GM11168 (cell line): ENCODE measurements around the gene PP2D1.
"Not testable (repeated sequence)": the region's sequence is repeated elsewhere in the genome, so short reads cannot be mapped to it uniquely, and the experiment has no call there.

Experiments used
- in situ Hi-C: fragments of 300-500 bp; cut with MboI; formaldehyde crosslinking; loops from one replicate; pipeline ENCODE4 v1.12.0; 2022; ENCODE audit warnings: low sequenced_read_pairs; ENCODE audit not compliant: unreplicated experiment

Gene PP2D1, protein sequence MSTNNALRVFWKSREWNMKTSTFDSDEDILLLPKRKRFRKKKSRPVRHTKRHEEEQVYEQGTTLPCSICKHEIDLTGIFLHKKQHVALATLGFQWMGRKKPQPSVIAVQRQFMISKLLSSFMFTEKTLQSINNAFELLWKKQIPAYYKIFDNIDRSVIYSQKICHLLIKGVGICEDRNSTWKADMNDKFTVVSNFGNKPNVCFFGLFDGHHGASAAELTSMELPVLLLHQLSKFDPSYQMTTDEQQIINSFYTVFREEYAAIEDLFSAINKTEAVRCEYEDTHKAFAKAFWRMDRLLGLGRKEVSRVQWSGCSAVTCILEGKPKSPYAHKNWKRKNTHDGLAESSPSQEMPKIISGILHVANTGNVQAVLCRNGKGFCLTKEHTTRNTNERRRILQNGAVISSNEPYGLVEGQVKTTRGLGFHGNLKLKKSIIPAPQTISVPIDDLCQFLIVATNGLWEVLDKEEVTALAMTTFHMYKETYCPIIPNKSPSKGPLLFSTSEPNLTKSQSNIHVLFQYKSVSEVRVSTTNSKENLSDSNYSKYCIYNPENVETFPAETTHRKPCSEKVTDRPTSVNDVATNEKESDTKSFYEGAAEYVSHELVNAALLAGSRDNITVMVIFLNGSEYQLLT

GRCh38 chr3:20012164-20012563 lies at the start of gene PP2D1:
TSS of gene PP2D1 (minus strand) at chr3:20012264. CDS start at chr3:20012072, 192 bp downstream.
- in situ Hi-C loops: no loop called here

DNA sequence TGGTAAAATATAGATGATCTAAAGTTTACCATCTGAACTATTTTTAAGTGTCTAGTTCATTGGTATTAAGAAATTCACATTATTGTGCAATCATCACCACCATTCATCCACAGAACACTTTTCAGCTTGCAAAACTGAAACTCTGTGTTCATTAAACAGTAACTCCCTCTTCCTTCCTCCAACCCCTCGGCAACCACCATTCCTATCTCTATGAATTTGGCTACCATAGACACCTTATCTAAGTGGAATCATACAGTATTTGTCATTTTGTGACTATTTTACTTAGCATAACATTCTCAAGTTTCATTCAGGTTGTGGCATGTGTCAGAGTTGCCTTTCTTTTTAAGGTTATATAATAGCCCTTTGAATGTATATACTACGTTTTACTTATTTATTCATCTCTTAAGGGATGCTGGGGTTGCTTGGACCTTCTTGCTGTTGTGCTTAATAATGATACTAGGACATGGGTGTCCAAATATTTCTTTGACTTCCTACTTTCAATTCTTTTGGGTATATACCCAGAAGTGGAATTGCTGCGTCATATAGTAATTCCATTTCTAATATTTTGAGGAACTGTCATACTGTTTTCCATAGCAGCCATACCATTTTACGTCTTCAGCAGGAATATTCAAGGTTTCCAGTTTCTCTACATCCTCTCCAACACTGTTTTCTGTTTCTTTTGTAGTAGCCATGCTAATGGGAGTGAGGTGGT lies 49.1 kb upstream of the PP2D1 start:
- in situ Hi-C loops: no loop called here

DNA sequence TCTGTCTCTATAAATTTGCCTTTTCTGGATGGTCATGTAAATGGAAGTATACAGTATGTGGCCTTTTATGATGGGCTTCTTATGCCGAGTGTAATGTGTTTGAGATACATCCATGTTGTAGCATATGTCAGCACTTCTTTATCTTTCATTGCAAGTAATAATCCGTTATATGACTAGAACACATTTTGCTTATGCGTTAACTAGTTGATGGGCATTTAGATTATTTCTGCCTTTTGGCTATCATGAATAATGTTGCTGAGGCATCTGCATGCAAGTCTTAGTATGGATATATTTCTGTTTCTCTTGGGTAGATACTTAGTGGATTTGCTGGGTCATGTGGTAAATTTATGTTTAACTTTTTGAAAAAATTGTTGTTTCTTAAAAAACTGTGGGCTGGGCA lies 47.9 kb upstream of the PP2D1 start:
- in situ Hi-C loops: no loop called here

DNA sequence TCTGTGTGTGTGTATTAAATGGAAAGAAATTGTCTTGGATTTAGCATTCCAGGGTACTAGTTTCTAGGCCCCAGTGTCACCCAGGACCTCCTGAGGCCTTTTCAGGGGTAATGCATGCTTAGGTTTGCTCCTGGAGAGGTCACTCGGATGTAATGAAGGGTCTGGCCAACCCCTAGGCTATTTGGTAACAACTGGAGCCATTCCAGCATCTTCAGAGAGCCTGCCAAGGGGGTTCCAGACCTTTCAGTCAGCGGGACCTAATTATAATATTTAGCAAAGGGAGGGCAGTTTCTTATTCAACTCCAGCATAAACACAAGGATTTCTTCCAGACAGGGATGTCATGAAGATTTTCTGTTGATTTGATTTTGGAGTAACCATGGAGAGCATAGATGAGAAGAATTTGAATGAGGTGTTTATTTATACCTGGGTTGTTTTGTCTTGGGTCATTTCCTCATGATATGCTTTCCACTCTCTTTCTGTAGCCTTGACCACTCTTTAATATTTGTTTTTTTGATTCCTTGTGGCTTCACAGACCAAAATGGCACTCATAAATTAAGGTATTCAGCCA lies 45.6 kb upstream of the PP2D1 start:
- in situ Hi-C loops: no loop called here

DNA sequence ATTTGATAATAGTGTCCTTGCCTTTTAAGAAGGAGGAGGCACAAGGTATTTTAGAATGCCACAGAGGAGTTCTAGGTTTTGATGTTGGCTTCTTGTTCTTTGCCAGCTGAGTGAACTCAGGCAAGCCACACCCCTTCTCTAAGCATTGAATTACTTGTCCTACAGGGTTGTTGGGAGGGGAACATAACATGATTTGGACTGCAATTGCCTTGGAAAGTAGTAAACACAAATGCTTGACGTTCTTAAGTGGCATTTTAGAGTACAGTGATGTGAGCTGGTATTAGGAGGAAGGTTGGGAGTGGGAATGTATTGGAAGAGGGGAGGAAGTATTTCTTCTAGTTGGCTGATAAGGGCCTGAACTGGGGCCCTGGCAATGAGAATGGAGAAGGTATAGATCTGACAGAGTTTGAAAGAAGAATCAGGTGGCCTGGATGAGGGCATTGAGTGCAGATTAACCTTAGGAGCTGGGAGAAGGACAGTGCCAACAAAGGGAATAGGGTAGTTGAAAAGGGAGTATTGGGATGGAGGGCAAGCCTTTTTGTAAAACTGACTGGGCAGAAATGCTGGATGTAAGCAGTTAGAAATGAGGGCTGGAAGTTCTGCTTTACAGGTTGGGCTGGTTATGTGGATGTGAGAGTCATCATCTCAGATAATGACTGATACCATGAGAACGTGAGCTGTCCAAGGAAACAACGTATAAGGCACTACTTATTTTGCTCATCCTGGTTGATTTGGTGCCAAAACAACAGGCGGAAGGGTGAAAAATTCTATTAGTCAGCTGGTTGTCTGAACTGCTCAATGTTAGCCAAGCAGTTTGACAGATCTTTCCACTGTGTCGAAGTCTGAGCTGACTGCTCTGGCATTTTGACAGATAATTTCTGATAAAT lies 44.9 kb upstream of the PP2D1 start:
- in situ Hi-C loops: no loop called here

DNA sequence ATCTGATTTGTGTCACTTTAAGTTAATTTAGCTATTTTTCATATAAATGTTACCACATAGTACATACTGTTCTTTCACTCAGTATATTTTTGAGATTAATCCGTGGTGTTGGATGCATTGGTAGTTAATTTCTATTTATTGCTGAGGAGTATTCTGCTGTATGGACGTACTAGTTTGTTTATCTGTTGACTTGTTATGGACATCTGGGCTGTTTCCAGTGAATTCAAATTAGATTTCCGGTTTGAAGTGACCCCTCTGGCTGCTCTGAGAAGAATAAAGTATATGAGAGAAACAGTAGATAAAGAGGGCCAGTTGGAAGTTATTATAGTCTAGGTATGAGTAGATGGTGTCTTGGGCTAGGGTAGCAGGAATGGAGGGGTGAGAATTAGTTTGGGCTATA lies 43.8 kb upstream of the PP2D1 start:
- in situ Hi-C loops: no loop called here

- in situ Hi-C loops: no loop called here
These were observed 43.1 kb upstream of the PP2D1 start for GRCh38 chr3:20055020-20055775.

DNA sequence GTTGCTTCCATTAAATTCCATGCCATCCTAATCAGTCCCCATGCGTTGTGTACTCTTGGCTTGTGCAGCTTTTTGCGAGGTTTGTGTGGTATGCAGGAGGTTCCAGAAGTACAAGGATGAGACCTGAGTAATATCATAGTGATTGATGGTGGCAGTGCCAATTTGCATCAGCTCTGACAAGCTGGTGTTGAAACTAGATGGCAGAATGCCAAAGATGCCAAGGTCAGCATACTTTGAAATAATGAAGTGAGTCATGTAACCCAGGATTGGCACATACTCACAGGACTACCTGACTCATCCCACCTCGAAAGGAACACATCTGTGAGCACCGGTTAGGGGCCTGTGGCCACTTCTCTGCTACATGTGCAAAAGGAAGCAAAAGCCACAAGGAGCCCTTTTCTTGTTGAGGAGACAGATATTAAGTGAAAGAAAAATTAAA lies 42.5 kb upstream of the PP2D1 start:
- in situ Hi-C loops: no loop called here

DNA sequence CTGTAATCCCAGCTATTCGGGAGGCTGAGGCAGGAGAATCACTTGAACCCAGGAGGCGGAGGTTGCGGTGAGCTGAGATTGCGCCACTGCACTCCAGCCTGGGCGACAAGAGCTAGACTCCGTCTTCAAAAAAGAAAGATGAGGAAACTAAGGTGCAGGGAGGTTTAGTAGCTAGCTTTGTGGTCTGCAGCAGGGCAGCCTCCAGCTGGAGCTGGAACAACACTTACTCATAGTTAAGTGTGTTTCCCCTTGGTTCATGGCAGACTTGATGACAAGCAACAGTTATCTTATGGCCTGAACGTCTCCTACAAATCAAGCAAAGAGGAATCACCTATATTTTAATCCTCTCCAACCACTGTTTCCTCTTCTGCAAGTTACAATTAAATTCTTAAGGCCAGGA lies 40.8 kb upstream of the PP2D1 start:
- in situ Hi-C loops: no loop called here

DNA sequence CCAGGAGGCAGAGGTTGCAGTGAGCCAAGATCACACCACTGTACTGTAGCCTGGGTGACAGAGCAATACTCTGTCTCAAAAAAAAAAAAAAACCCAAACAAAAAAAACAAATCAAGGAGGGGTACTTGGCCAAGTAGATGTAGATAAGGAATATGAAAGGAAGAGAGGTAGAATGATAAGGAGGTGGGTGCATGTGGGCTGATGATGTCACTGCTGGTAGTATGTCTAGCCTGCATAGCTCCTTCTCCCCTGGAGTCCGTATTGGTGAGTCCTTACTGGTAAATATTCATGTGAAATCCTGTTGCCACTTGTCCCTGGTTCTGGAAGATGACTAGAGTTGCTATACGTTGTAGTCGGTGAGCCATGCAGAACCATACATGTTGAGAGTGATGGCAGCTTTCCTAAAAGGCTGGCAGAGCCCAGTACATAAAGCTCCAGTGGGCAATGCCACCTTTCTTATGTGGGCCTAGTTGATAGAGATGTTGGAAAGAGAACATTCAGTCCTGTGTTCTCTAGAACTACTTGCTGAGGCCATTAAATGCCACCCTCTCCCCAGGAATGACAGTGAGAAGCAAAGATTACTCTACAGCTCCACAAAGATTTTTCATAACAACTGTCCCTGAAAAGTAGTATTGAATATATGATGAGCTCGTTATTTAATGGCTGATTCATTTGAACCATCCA lies 39.2 kb upstream of the PP2D1 start:
- in situ Hi-C loops: no loop called here

GRCh38 chr3:20047976-20048883 lies 36.2 kb upstream of the PP2D1 start:
- in situ Hi-C loops: no loop called here

- in situ Hi-C loops: no loop called here
These were observed 35.3 kb upstream of the PP2D1 start for GRCh38 chr3:20047341-20047779.

GRCh38 chr3:20046556-20046955 lies 34.5 kb upstream of the PP2D1 start:
- in situ Hi-C loops: no loop called here

GRCh38 chr3:20045141-20045540 lies 33.1 kb upstream of the PP2D1 start:
- in situ Hi-C loops: not testable (repeated sequence)

GRCh38 chr3:20043825-20044224 lies 31.8 kb upstream of the PP2D1 start:
- in situ Hi-C loops: no loop called here

DNA sequence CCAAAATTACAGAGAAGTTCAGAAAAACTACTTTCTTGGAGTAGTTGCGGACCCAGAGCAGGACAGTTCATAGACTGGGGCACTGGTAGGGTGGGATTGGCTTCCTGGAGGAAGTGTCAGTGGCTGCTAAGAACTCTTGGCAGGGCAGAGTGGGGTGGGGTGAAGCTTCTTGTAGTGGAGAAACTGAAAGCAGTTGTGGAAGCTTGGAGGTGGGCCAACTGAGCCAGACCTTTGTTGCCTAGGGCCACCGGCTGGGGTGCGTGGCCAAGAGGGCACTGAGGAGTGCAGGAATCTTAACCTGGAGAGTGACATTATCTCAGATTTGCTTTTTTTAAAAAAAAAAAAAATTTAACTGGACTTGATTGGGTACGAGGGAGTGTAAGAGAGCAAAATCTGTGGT lies 31.3 kb upstream of the PP2D1 start:
- in situ Hi-C loops: no loop called here

- in situ Hi-C loops: no loop called here
These were observed 30.3 kb upstream of the PP2D1 start for GRCh38 chr3:20042331-20042730.
